Calu3 (cell line): ENCODE measurements around the gene HECTD1. TPM values are rescaled to one million over a fixed set of nuclear protein-coding genes. Genes with fewer than 3 reads are reported as not detected.
A peak's percentile ranks its signal among the peaks of the same experiment; 100 is the strongest.

Source experiments
- BruUV-seq: library from RNA; stranded (reverse); fragments of 400-500 nt; replicated peaks from 2 replicates; lab custom pipeline; 2021; lab: Mats Ljungman, UMichigan
- CTCF ChIA-PET: fragments of 300-600 bp; sonication (Branson Sonifier 250); formaldehyde crosslinking; loops from one replicate; lab custom pipeline; 2022; ENCODE audit warnings: antibody characterized with exemption; lab: Charles Lee
- DNase-seq: peaks from one replicate; pipeline ENCODE4 v3.0.0; 2022
- H3K27ac Mint-ChIP-seq: one replicate; pipeline ENCODE4 v1.8.0; 2022; ENCODE audit warnings: mixed read lengths; ENCODE audit not compliant: unreplicated experiment
- H3K27me3 Mint-ChIP-seq: one replicate; pipeline ENCODE4 v1.8.0; 2022; ENCODE audit warnings: mixed read lengths; ENCODE audit not compliant: unreplicated experiment
- H3K36me3 Mint-ChIP-seq: one replicate; pipeline ENCODE4 v1.8.0; 2022; ENCODE audit warnings: mild to moderate bottlenecking, moderate library complexity, mixed read lengths; ENCODE audit not compliant: insufficient read depth, unreplicated experiment
- H3K4me1 Mint-ChIP-seq: one replicate; pipeline ENCODE4 v1.8.0; 2022; ENCODE audit warnings: mild to moderate bottlenecking, low read depth, mixed read lengths; ENCODE audit not compliant: unreplicated experiment
- H3K4me3 Mint-ChIP-seq: one replicate; pipeline ENCODE4 v1.8.0; 2022; ENCODE audit warnings: mild to moderate bottlenecking, low read depth, moderate library complexity, mixed read lengths; ENCODE audit not compliant: unreplicated experiment
- H3K9me3 Mint-ChIP-seq: one replicate; pipeline ENCODE4 v1.8.0; 2022; ENCODE audit warnings: low read depth, mixed read lengths; ENCODE audit not compliant: unreplicated experiment
- CTCF ChIP-seq: fragments of 200-600 bp; IDR thresholded peaks from one replicate; pipeline ENCODE4 v1.8.0; 2022; ENCODE audit warnings: antibody characterized with exemption; ENCODE audit not compliant: unreplicated experiment
- intact Hi-C: fragments of 100-400 bp; cut with micrococcal nuclease; formaldehyde crosslinking; loops from one replicate; pipeline ENCODE4 v1.10.0; 2022; ENCODE audit not compliant: unreplicated experiment
- total RNA-seq: library from RNA; stranded (reverse); gene quantifications from 2 replicates; pipeline ENCODE4 v1.2.3, GENCODE V29; 2022

The HECTD1 gene
- total RNA-seq, 1 experiment from 2014 or later: 98.6 TPM

GRCh38 chr14:31229638-31230572 is 22.3 kb upstream of the HECTD1 start:
- CTCF ChIA-PET: interaction anchor here (0.6 to 2.3 kb wide), 7 partner anchors 22 to 59 kb away, joined by 3 to 16 read pairs (median 4); partner anchors contain the start of gene HECTD1

GRCh38 chr14:31229009-31229408 is 21.4 kb upstream of the HECTD1 start:
- Mint-ChIP-seq H3K4me3 (no peak overlapping the region), H3K9me3 (no peaks in the 10 kb centered on the region), H3K27ac (peak overlapping the region; percentile 91), H3K27me3 (no peaks in the 10 kb centered on the region), H3K36me3 (peaks cover 11% of the 10 kb centered on the region), H3K4me1 (peaks cover 17% of the 10 kb centered on the region)
- BruUV-seq: TSS peak; percentile 91
- CTCF ChIA-PET: interaction anchor here (0.6 to 2.3 kb wide), 4 partner anchors 21 to 549 kb away, joined by 3 to 16 read pairs (median 6); partner anchors contain the start of gene HECTD1
- intact Hi-C loops: loop anchor here (1.0 to 2.0 kb wide), 2 partner anchors 16 to 34 kb away; no protein-coding TSS in a partner anchor
- TF ChIP-seq CTCF: no peak
- DNase-seq: no peak

More at GRCh38 chr14:31229638-31230572, 22.3 kb upstream of the HECTD1 start:
- no peaks in the 10 kb centered on the region for H3K9me3 Mint-ChIP-seq
- H3K27me3 Mint-ChIP-seq: no peaks in the 10 kb centered on the region
- DNase-seq: peak; percentile 81
- BruUV-seq: TSS peak; percentile 91
- intact Hi-C loops: loop anchor here (1.0 to 2.0 kb wide), 2 partner anchors 15 to 33 kb away; no protein-coding TSS in a partner anchor
- peak overlapping the region; percentile 14 for H3K4me3 Mint-ChIP-seq
- TF ChIP-seq CTCF: no peak
- peak overlapping the region; percentile 91 for H3K27ac Mint-ChIP-seq
- H3K36me3 Mint-ChIP-seq: peaks cover 11% of the 10 kb centered on the region
- peaks cover 17% of the 10 kb centered on the region for H3K4me1 Mint-ChIP-seq

- intact Hi-C loops: loop anchor here (2.0 kb wide), 1 partner anchor 16 kb away; no protein-coding TSS in a partner anchor
- Mint-ChIP-seq H3K27ac (peak overlapping the region; percentile 91), H3K9me3 (no peaks in the 10 kb centered on the region), H3K4me1 (peaks cover 17% of the 10 kb centered on the region), H3K4me3 (no peak overlapping the region), H3K27me3 (no peaks in the 10 kb centered on the region), H3K36me3 (peaks cover 11% of the 10 kb centered on the region)
- CTCF ChIA-PET: interaction anchor here (0.6 to 2.3 kb wide), 6 partner anchors 11 to 549 kb away, joined by 3 to 16 read pairs (median 5); partner anchors contain the start of gene HECTD1
- TF ChIP-seq CTCF: no peak
- BruUV-seq: no TSS peak
- DNase-seq: peak; percentile 19
Observed at GRCh38 chr14:31228533-31228932, 20.9 kb upstream of the HECTD1 start.

GRCh38 chr14:31224808-31225207 is 17.2 kb upstream of the HECTD1 start:
- DNase-seq: no peak
- H3K4me3 Mint-ChIP-seq: no peak overlapping the region
- peaks cover 9% of the 10 kb centered on the region for H3K4me1 Mint-ChIP-seq
- no peaks in the 10 kb centered on the region for H3K27me3 Mint-ChIP-seq
- intact Hi-C loops: no loop called here
- H3K9me3 Mint-ChIP-seq: no peaks in the 10 kb centered on the region
- peaks cover 10% of the 10 kb centered on the region for H3K36me3 Mint-ChIP-seq
- CTCF ChIA-PET: no interaction called here
- no peak overlapping the region for H3K27ac Mint-ChIP-seq
- BruUV-seq: no TSS peak
- TF ChIP-seq CTCF: no peak
